Keratinocyte (primary cell): ENCODE results near the gene RRP1B. TPM values are rescaled to one million over a fixed set of nuclear protein-coding genes. Genes with fewer than 3 reads are reported as not detected.

ENCODE experiments used
- DNase-seq: peaks from one replicate; pipeline ENCODE4 v3.0.0-alpha.2; 2011; ENCODE audit warnings: low read depth, missing footprints, low spot score
- FAIRE-seq: peaks from 2 replicates; lab custom pipeline; 2011; peaks lifted over from hg19 to GRCh38; lab: Jason Lieb, UNC
- H2AFZ ChIP-seq: 2 replicates; pipeline ENCODE4 v1.6.0; 2012; ENCODE audit warnings: low read length, control low read depth, inconsistent platforms; ENCODE audit not compliant: control insufficient read depth
- H3K27ac ChIP-seq: 2 replicates; pipeline ENCODE4 v1.5.1; 2011; ENCODE audit warnings: low read length; ENCODE audit not compliant: control insufficient read depth, insufficient read depth
- H3K27me3 ChIP-seq: 3 replicates; pipeline ENCODE4 v1.6.0; 2011; ENCODE audit warnings: low read length; ENCODE audit not compliant: control insufficient read depth, insufficient read depth; ENCODE audit errors: extremely low read depth
- H3K36me3 ChIP-seq, 2 experiments: 2 replicates in 1 of 2; 3 replicates in 1 of 2; pipeline ENCODE4 v1.5.1; 2011; ENCODE audit warnings: low read length in 2 of 2, mild to moderate bottlenecking in 1 of 2; ENCODE audit not compliant: control insufficient read depth in 2 of 2, insufficient read depth in 2 of 2; ENCODE audit errors: extremely low read depth in 1 of 2
- H3K4me1 ChIP-seq: 3 replicates; pipeline ENCODE4 v1.5.1; 2011; ENCODE audit warnings: low read length; ENCODE audit not compliant: control insufficient read depth, insufficient read depth; ENCODE audit errors: extremely low read depth
- H3K4me2 ChIP-seq: 3 replicates; pipeline ENCODE4 v1.6.0; 2011; ENCODE audit warnings: low read depth, low read length; ENCODE audit not compliant: control insufficient read depth, insufficient read depth; ENCODE audit errors: extremely low read depth
- H3K4me3 ChIP-seq, 3 experiments: fragments of 200-600 bp in 1 of 3; sonication (generic) in 1 of 3; 2 replicates in 2 of 3; 3 replicates in 1 of 3; pipeline ENCODE4 v1.5.1; 2011 to 2016; ENCODE audit warnings: low read length in 3 of 3, mild to moderate bottlenecking in 3 of 3, control low read depth in 2 of 3, inconsistent platforms in 1 of 3, low read depth in 1 of 3, mixed read lengths in 1 of 3, mixed run types in 1 of 3, moderate library complexity in 1 of 3; ENCODE audit not compliant: control insufficient read depth in 2 of 3, insufficient read depth in 2 of 3; ENCODE audit errors: extremely low read depth in 1 of 3
- H3K79me2 ChIP-seq: 2 replicates; pipeline ENCODE4 v1.6.0; 2012; ENCODE audit warnings: low read length; ENCODE audit not compliant: control insufficient read depth, insufficient read depth
- H3K9ac ChIP-seq: 3 replicates; pipeline ENCODE4 v1.6.0; 2011; ENCODE audit warnings: low read length; ENCODE audit not compliant: control insufficient read depth, insufficient read depth; ENCODE audit errors: extremely low read depth
- H3K9me1 ChIP-seq: 3 replicates; pipeline ENCODE4 v1.6.0; 2011; ENCODE audit warnings: low read length; ENCODE audit not compliant: control insufficient read depth, insufficient read depth; ENCODE audit errors: extremely low read depth
- H3K9me3 ChIP-seq: 2 replicates; pipeline ENCODE4 v1.5.1; 2012; ENCODE audit warnings: low read depth, low read length; ENCODE audit not compliant: control insufficient read depth
- H4K20me1 ChIP-seq: 3 replicates; pipeline ENCODE4 v1.6.0; 2011; ENCODE audit warnings: low read length; ENCODE audit not compliant: control insufficient read depth, insufficient read depth; ENCODE audit errors: extremely low read depth
- EZH2 ChIP-seq: IDR thresholded peaks from one replicate; pipeline ENCODE4 v1.6.1; 2012; ENCODE audit warnings: inconsistent platforms, mild to moderate bottlenecking, low read length, moderate library complexity
- dilution Hi-C: fragments of 300-500 bp; cut with MboI; formaldehyde crosslinking; loops from one replicate; pipeline ENCODE4 v1.7.0; 2020; ENCODE audit warnings: low sequenced_read_pairs; ENCODE audit not compliant: extremely low pct_ligation_motif_present
- polyA plus RNA-seq, 5 experiments: library from polyadenylated mRNA; depleted of rRNA in 3 of 5; stranded (reverse) in 3 of 5; stranded (forward) in 1 of 5; unstranded in 1 of 5; fragments of >200 nt; gene quantifications; 1 replicate in 1 of 5; 2 replicates in 3 of 5; 3 replicates in 1 of 5; pipeline versions ENCODE4 v1.2.1 to v1.2.3, GENCODE V29; 2011 to 2012; ENCODE audit warnings: missing spikeins in 2 of 5, low read depth in 1 of 5, low replicate concordance in 1 of 5
- TF ChIP-seq, protein P1 (sequence below), 3 experiments: IDR thresholded peaks in 1 of 3; conservative IDR thresholded peaks in 1 of 3; optimal IDR thresholded peaks in 1 of 3; 2 replicates in 2 of 3; 3 replicates in 1 of 3; pipeline versions ENCODE3 to v1.5.1; 2011; ENCODE audit warnings: low read length in 3 of 3, mild to moderate bottlenecking in 3 of 3, moderate library complexity in 2 of 3, control low read depth in 1 of 3, inconsistent platforms in 1 of 3; ENCODE audit not compliant: insufficient read depth in 2 of 3; ENCODE audit errors: extremely low read depth in 1 of 3

Gene RRP1B
- polyA plus RNA-seq, 1 donor (not counting 4 experiments of a cell fraction or from before 2014, with no cell fraction given): 19.8 TPM

DNA sequence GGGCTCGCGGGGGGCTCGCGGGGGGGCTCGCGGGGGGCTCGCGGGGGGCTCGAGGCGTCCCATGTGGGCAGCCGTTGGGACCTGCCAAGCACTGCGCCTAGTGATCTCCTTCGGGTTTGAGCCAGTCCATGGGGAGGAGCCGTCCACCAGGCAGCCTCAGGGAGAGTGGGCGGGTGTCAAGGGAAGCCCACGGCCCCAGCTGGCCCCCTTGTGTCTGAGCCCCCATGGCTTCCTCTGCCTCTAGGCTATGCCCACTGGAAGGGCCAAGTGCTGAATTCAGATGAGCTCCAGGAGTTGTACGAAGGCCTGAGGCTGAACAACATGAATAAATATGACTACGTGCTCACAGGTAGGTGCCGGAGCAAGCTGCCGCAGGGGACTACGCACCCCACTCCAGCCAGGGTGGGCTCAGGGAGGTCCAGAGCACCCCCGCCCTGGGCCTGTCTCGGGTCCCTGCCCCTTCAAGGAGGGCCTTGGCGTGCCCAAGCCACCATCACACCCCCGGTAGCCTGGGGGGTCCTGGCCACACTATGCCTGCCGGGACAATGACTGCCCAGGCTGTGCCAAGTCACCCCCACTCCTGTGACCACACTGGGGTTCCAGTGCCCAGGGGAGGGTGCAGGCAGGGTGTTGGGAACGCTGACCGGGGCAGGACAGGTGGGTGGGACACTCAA is 82.2 kb downstream of the RRP1B start:
- Histone ChIP-seq H3K4me3 (no peak overlapping the region), H3K27ac (no peak overlapping the region), H3K79me2 (peaks cover 13% of the 10 kb centered on the region), H3K9ac (no peak overlapping the region), H2AFZ (no peak overlapping the region), H3K9me3 (peaks cover 1% of the 10 kb centered on the region), H3K9me1 (no peaks in the 10 kb centered on the region), H4K20me1 (peaks cover 7% of the 10 kb centered on the region), H3K4me2 (no peak overlapping the region), H3K27me3 (no peaks in the 10 kb centered on the region), H3K36me3 (peaks cover 23 to 24% of the 10 kb centered on the region in 2 experiments), H3K4me1 (no peaks in the 10 kb centered on the region)
- DNase-seq (no peak), FAIRE-seq (no peak)
- no peak for TF ChIP-seq EZH2
- TF ChIP-seq, protein P1, sequence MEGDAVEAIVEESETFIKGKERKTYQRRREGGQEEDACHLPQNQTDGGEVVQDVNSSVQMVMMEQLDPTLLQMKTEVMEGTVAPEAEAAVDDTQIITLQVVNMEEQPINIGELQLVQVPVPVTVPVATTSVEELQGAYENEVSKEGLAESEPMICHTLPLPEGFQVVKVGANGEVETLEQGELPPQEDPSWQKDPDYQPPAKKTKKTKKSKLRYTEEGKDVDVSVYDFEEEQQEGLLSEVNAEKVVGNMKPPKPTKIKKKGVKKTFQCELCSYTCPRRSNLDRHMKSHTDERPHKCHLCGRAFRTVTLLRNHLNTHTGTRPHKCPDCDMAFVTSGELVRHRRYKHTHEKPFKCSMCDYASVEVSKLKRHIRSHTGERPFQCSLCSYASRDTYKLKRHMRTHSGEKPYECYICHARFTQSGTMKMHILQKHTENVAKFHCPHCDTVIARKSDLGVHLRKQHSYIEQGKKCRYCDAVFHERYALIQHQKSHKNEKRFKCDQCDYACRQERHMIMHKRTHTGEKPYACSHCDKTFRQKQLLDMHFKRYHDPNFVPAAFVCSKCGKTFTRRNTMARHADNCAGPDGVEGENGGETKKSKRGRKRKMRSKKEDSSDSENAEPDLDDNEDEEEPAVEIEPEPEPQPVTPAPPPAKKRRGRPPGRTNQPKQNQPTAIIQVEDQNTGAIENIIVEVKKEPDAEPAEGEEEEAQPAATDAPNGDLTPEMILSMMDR (optimal IDR thresholded peaks at IDR 0.05 in 1 of 3, IDR thresholded peaks at IDR 0.05 in 1 of 3, conservative IDR thresholded peaks at IDR 0.05 in 1 of 3; ENCODE audit: extremely low read depth in 1 of 3, insufficient read depth in 2 of 3, low read length in 3 of 3): no peak
- dilution Hi-C loops: no loop called here

DNA sequence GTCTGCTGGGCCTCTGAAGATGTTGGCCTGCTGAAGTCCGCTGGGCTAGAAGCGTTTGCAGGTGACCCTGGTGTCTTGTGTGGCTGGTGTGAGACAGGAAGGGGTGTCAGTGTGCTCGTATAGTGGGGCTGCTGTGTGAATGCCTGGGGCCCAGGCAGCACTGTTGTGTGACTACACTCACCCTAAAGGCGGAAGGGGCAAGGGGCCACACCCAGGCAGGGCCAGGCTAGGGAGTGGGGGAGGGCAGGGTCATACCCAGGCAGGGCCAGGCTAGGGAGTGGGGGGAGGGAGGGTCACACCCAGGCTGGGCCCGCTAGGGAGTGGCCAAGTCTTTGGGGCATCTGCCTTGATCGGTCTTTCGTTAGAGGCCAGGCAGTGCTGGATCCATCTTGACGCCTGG is 84.6 kb downstream of the RRP1B start:
- Histone ChIP-seq H3K4me1 (no peaks in the 10 kb centered on the region), H3K79me2 (peaks cover 4% of the 10 kb centered on the region), H2AFZ (no peak overlapping the region), H3K27me3 (no peaks in the 10 kb centered on the region), H3K27ac (no peak overlapping the region), H4K20me1 (peaks cover 3% of the 10 kb centered on the region), H3K4me2 (no peak overlapping the region), H3K9ac (no peak overlapping the region), H3K4me3 (no peak overlapping the region), H3K9me3 (no peaks in the 10 kb centered on the region), H3K9me1 (no peaks in the 10 kb centered on the region), H3K36me3 (peaks cover 31 to 35% of the 10 kb centered on the region in 2 experiments)
- TF ChIP-seq EZH2: no peak
- TF ChIP-seq, protein P1 (optimal IDR thresholded peaks at IDR 0.05 in 1 of 3, IDR thresholded peaks at IDR 0.05 in 1 of 3, conservative IDR thresholded peaks at IDR 0.05 in 1 of 3; ENCODE audit: extremely low read depth in 1 of 3, insufficient read depth in 2 of 3, low read length in 3 of 3): no peak
- DNase-seq: no peak
- dilution Hi-C loops: no loop called here
- FAIRE-seq: no peak
